Upper lobe of right lung (tissue), 1 donor: Measurements from ENCODE around the gene AMIGO2. TPM values are rescaled to one million over a fixed set of nuclear protein-coding genes. Genes with fewer than 3 reads are reported as not detected.

Source experiments
- ATAC-seq: fragments of 200-7000 bp; cut with Tn5 transposase; one replicate; pipeline ENCODE4 v1.9.1; 2020; ENCODE audit warnings: mild to moderate bottlenecking, moderate library complexity
- DNase-seq: peaks from one replicate; pipeline ENCODE4 v3.0.0-alpha.2; 2020
- H3K27ac ChIP-seq: fragments of 200-600 bp; one replicate; pipeline ENCODE4 v1.8.0; 2022
- H3K27me3 ChIP-seq: fragments of 200-600 bp; one replicate; pipeline ENCODE4 v1.8.0; 2022; ENCODE audit warnings: mild to moderate bottlenecking
- H3K36me3 ChIP-seq: fragments of 200-600 bp; one replicate; pipeline ENCODE4 v1.8.0; 2022
- H3K4me1 ChIP-seq: fragments of 200-600 bp; one replicate; pipeline ENCODE4 v1.8.0; 2022
- H3K4me3 ChIP-seq: fragments of 200-600 bp; one replicate; pipeline ENCODE4 v1.8.0; 2022; ENCODE audit warnings: mild to moderate bottlenecking
- H3K9me3 ChIP-seq: fragments of 200-600 bp; one replicate; pipeline ENCODE4 v1.8.0; 2022
- intact Hi-C: fragments of 100-400 bp; cut with DNase I; formaldehyde crosslinking; loops from one replicate; pipeline ENCODE4 v1.11.0; 2022
- total RNA-seq: library from RNA; stranded (reverse); fragmentation: NEBNext Ultra II Directional; extraction: Animal tissue kit (Norgen Biotek cat#: 25700); gene quantifications from one replicate; pipeline ENCODE4 v1.2.1, GENCODE V29; 2021
- TF ChIP-seq, protein P1 (sequence below): fragments of 200-600 bp; IDR thresholded peaks from one replicate; pipeline ENCODE4 v1.8.0; 2022; ENCODE audit warnings: antibody characterized with exemption
- donor health status: DM: no; HTN: yes; CAD: no; lungs with severe emphysema.

AMIGO2 gene
- total RNA-seq, 1 donor from 2014 or later: 22.8 TPM

DNA sequence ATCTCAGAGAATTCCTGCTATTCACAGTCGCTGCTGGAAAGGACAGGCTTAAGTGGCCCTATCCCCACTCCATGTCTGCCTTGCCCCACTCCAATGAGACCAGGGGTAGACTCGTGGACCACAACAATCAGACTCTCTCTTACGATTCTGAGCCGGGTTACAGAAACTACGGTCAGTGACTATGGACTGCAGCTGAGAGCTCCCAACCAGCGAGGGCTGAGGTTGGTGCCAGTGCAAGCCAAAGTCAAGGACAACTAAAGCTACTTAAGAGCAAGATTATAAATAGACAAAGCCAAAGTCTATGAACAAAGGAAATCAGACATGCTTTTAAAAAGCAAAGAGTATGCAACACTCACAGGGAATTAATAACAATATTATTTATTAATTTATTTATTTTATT is 18.3 kb upstream of the AMIGO2 start:
- DNase-seq (no peak), ATAC-seq (no peak)
- Histone ChIP-seq H3K36me3 (no peaks in the 10 kb centered on the region), H3K27ac (no peak overlapping the region), H3K4me1 (no peaks in the 10 kb centered on the region), H3K4me3 (no peak overlapping the region), H3K9me3 (no peaks in the 10 kb centered on the region), H3K27me3 (no peaks in the 10 kb centered on the region)
- TF ChIP-seq, protein P1, sequence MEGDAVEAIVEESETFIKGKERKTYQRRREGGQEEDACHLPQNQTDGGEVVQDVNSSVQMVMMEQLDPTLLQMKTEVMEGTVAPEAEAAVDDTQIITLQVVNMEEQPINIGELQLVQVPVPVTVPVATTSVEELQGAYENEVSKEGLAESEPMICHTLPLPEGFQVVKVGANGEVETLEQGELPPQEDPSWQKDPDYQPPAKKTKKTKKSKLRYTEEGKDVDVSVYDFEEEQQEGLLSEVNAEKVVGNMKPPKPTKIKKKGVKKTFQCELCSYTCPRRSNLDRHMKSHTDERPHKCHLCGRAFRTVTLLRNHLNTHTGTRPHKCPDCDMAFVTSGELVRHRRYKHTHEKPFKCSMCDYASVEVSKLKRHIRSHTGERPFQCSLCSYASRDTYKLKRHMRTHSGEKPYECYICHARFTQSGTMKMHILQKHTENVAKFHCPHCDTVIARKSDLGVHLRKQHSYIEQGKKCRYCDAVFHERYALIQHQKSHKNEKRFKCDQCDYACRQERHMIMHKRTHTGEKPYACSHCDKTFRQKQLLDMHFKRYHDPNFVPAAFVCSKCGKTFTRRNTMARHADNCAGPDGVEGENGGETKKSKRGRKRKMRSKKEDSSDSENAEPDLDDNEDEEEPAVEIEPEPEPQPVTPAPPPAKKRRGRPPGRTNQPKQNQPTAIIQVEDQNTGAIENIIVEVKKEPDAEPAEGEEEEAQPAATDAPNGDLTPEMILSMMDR: no peak
- intact Hi-C loops: no loop called here

DNA sequence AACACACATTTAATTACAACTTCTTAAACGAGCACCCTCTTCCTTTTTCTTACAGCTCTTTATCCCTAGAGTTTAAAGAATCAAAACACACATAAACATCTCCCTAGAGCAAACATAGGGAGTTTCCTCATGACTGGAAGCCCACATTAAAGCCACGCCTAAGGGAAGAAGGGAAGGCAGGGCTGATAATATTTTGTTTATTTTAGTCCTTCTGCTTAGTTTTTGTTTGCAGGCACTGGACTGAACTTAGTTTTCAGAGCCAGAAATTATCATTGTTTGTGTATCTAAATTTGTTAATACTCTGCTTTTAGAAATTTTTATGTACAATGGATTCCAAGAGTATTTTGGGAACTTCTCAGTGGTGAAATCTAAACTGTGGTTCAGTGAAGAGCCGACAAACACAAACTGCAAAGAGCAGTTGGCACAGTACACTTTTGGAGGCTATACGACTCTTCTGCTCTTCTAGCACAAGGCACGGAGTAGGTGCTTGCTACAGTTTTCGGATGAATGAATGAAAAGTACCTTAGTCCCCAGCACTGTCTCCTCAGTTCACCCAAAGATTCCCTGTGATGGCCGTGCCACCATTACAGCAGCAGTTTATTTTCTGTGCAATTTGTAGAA is 17.6 kb upstream of the AMIGO2 start:
- ATAC-seq: no peak
- no peak overlapping the region for H3K4me3 ChIP-seq
- TF ChIP-seq, protein P1: no peak
- intact Hi-C loops: no loop called here
- no peaks in the 10 kb centered on the region for H3K27me3 ChIP-seq
- H3K27ac ChIP-seq: no peak overlapping the region
- H3K36me3 ChIP-seq: no peaks in the 10 kb centered on the region
- H3K4me1 ChIP-seq: no peaks in the 10 kb centered on the region
- H3K9me3 ChIP-seq: no peaks in the 10 kb centered on the region
- DNase-seq: no peak

DNA sequence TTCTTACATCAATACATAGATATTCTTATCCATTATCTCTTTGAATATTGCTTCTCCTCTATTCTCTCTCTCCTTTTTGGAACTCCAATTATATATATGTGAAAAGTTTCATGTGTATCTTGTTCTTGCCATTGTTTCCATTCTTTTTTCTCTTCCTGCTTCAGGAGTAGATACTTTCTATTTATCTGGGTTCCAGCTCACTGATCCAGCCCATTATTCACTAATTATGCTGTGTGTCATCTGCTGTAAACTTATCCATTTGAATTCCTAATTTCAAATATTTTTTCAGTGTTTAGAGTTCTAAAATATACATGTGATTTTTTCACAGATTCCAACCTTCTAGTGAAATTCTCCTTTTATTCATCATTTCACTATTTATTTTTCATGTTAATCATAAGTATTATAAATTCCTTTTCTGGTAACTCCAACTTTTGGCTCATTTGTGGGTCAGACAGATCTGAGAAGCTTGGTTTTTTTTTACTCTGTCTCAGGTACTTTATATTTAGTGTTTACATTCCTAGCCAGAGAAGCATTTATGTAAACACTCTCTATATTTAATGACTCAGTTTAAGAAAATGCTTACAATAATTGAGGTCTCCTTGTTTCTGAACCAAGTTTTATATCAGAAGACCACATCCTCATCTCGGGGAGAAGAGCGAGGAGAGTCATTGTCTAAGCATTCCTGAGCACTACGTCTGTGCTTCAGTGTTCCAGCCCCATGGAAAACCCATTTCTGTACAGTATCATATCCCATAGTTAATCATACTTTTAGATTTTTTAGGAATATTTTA is 15.9 kb upstream of the AMIGO2 start:
- intact Hi-C loops: no loop called here
- H3K4me1 ChIP-seq: no peaks in the 10 kb centered on the region
- ATAC-seq (no peak), DNase-seq (no peak)
- TF ChIP-seq, protein P1: no peak
- H3K27me3 ChIP-seq: no peaks in the 10 kb centered on the region
- no peak overlapping the region for H3K4me3 ChIP-seq
- no peaks in the 10 kb centered on the region for H3K36me3 ChIP-seq
- H3K9me3 ChIP-seq: no peaks in the 10 kb centered on the region
- H3K27ac ChIP-seq: no peak overlapping the region

DNA sequence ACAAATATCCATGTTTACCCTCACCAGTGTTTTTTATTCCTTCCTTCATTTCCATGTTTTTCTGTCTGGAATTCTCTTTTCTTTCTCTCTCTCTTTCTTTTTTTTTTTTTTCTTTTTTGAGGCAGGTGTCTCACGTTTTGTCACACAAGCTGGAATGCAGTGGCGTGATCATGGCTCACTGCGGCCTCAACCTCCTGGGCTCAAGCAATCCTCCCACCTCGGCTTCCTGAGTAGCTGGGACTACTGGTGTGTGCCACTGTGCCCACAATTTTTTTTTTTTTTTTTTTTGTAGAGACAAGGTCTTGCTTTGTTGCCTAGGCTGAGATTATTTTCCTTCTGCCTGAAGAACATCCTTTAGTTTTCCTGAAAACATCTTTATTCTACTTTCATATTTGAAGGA is 15.0 kb upstream of the AMIGO2 start:
- no peak for DNase-seq
- Histone ChIP-seq H3K4me1 (no peaks in the 10 kb centered on the region), H3K27me3 (no peaks in the 10 kb centered on the region), H3K9me3 (no peaks in the 10 kb centered on the region), H3K27ac (no peak overlapping the region), H3K36me3 (no peaks in the 10 kb centered on the region), H3K4me3 (no peak overlapping the region)
- ATAC-seq: no peak
- TF ChIP-seq, protein P1: no peak
- intact Hi-C loops: no loop called here

DNA sequence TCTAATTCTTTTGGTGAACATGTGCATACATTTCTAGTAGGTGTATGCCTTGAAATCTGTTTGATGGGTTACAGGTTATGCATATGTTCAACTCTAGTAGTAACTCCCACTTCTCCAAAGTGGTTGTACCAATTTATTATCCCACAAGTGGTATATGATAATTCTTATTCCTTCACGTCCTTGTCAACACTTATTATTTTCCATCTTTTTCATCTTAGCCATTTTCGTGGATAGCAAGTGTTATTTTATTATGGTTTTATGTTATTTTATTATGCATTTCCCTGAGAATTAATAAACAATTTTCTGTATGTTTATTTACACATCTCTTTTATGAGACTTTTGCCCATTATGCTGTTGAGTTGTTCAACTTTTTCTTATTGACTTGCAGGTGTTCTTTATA is 11.2 kb upstream of the AMIGO2 start:
- Histone ChIP-seq H3K4me1 (peaks cover 10% of the 10 kb centered on the region), H3K27ac (no peak overlapping the region), H3K9me3 (no peaks in the 10 kb centered on the region), H3K4me3 (no peak overlapping the region), H3K27me3 (no peaks in the 10 kb centered on the region), H3K36me3 (no peaks in the 10 kb centered on the region)
- intact Hi-C loops: no loop called here
- DNase-seq (no peak), ATAC-seq (no peak)
- TF ChIP-seq, protein P1: no peak
